Measurements from ENCODE around the gene CMSS1. TPM values are rescaled to one million over a fixed set of nuclear protein-coding genes. Genes with fewer than 3 reads are reported as not detected.

CMSS1 gene
- total and polyA plus RNA-seq, 3 donors from 2014 or later: 24.6 to 47.9 (median 24.9) TPM

DNA sequence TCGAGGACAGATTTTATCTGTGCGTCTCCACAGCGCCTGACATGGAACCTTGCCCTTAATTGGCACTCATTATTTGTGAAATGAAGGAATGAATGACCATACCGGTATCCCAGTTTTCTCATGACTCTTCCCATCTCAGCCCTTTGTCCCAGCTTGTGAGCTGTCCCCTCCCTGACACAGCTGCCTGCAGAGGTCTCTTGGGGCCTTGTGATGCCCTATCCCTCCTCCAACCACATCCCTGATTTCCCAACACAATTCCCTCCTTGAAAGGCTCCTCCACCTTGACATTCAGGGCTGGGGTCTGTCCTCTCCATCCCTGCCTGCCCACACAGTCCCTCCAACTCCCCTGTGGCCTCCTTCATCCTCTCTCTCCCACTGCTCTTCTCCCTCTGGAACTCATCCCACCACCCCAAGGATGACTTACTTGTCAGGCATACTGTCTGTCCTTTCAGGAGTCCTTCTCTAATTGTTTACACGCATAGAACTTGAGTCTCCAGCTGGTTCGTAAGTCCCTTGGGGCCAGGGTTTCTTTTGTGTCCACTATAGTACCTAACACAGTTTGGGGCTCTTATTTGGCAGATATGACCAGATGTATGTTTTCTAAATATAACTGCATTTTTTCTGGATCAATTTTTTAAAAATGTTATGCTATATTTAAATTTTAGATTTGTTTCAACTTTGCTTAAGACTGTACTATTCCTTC is 332.2 kb downstream of the CMSS1 start:
- Histone ChIP-seq H3K4me3 (no peak overlapping the region), H3K27me3 (no peaks in the 10 kb centered on the region), H3K27ac (no peak overlapping the region), H3K4me1 (no peaks in the 10 kb centered on the region), H3K9me3 (no peaks in the 10 kb centered on the region), H3K36me3 (ENCODE audit: low read depth, missing control alignments) (no peaks in the 10 kb centered on the region)
- WGBS, 2 donors: 85 to 95% methylated on average over 6 of the region's 6 CpGs
- no peak for DNase-seq
- intact Hi-C loops (cut with DNase I; ENCODE audit: low total_unique reads): no loop called here
- TF ChIP-seq, protein P1, sequence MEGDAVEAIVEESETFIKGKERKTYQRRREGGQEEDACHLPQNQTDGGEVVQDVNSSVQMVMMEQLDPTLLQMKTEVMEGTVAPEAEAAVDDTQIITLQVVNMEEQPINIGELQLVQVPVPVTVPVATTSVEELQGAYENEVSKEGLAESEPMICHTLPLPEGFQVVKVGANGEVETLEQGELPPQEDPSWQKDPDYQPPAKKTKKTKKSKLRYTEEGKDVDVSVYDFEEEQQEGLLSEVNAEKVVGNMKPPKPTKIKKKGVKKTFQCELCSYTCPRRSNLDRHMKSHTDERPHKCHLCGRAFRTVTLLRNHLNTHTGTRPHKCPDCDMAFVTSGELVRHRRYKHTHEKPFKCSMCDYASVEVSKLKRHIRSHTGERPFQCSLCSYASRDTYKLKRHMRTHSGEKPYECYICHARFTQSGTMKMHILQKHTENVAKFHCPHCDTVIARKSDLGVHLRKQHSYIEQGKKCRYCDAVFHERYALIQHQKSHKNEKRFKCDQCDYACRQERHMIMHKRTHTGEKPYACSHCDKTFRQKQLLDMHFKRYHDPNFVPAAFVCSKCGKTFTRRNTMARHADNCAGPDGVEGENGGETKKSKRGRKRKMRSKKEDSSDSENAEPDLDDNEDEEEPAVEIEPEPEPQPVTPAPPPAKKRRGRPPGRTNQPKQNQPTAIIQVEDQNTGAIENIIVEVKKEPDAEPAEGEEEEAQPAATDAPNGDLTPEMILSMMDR (IDR thresholded peaks at IDR 0.05): no peak
- no peak for TF ChIP-seq POLR2A (IDR thresholded peaks at IDR 0.05)

DNA sequence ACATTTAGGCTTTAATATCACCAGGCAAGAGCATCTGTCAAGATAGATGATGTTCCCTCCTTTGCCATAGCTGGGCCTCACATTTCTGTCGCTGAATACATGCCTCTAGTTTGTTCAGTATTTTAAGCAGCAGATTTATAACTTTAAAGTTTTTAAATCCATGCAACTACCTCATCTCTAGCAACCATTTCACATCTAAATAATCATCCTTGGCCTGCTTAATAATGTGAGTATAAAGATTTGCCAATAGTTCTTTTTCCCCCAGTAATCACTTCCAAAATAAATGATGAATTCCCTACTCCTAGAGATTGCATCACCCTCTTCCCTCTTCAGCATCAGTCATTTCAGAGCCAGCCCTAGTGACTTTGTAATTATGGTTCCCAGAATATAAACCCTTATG is 332.8 kb downstream of the CMSS1 start:
- TF ChIP-seq, protein P1 (IDR thresholded peaks at IDR 0.05): no peak
- TF ChIP-seq POLR2A (IDR thresholded peaks at IDR 0.05): no peak
- Histone ChIP-seq H3K36me3 (ENCODE audit: low read depth, missing control alignments) (no peaks in the 10 kb centered on the region), H3K27ac (peak overlapping the region in 1 of 2 donors; percentile 47), H3K4me1 (no peaks in the 10 kb centered on the region), H3K27me3 (no peaks in the 10 kb centered on the region), H3K4me3 (no peak overlapping the region), H3K9me3 (no peaks in the 10 kb centered on the region)
- WGBS, 2 donors: 76 to 90% methylated on average over 1 of the region's 1 CpG
- intact Hi-C loops (cut with DNase I; ENCODE audit: low total_unique reads): no loop called here
- DNase-seq: no peak

DNA sequence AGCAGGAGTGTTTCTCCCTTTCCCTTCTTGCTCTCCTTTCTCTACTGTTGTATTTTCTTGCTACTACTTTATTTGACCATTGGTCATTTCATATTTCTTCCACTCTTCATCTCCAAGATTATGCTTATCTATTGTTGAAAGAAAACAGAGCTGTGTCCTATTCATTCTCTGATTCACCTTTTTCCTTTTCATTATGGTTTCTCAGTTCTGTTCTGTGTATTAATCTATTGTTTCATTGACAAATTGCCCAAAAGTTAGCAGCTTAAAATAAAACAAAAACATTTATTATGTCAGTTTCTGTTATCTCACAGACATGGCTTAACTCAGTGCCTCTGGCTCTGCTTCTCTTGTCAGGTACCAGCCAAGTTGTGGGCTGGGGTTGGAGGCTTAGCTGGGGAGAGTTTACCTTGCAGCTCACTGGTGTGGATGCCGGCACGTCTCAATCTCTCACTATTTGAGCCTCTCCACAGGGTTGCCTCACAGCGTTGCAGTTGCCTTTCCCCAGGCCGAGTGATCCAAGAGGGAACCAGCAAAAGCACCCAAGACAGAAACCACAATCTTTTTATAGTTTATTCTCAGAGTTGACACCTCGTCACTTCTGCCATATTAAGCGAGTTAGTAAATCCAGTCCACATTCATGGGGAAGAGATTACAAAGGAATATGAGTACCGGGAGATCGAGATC is 333.5 kb downstream of the CMSS1 start:
- TF ChIP-seq, protein P1 (IDR thresholded peaks at IDR 0.05): no peak
- no peak for TF ChIP-seq POLR2A (IDR thresholded peaks at IDR 0.05)
- 82 to 91% methylated on average over 8 of the region's 8 CpGs for WGBS, 2 donors
- H3K4me3 ChIP-seq: no peak overlapping the region

DNA sequence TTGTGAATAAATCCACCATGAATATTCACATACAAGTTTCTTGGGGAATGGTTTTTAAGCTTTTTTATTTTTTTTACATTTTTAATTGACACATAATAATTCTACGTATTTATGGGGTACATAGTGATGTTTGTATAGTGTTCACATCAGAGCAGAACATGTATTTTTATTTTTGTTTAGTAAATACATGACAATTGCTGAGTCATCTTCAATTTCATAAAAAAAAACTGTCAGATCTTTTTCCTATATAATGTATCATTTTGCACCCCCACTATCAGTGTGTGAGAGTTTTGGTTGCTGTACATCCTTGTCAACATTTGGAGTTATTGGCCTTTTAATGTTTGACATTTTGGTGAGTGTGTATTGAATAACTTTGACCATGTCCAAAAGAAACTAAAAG is 336.5 kb downstream of the CMSS1 start:
- Histone ChIP-seq H3K9me3 (no peaks in the 10 kb centered on the region), H3K36me3 (ENCODE audit: low read depth, missing control alignments) (no peaks in the 10 kb centered on the region), H3K27ac (no peak overlapping the region), H3K4me3 (no peak overlapping the region), H3K27me3 (no peaks in the 10 kb centered on the region), H3K4me1 (peaks cover 6% of the 10 kb centered on the region)
- DNase-seq: no peak
- no peak for TF ChIP-seq POLR2A (IDR thresholded peaks at IDR 0.05)
- TF ChIP-seq, protein P1 (IDR thresholded peaks at IDR 0.05): no peak
- intact Hi-C loops (cut with DNase I; ENCODE audit: low total_unique reads): no loop called here
- 98 to 100% methylated on average over 1 of the region's 1 CpG for WGBS, 2 donors

More for the DNA sequence above, 333.5 kb downstream of the CMSS1 start:
- DNase-seq: no peak
- no peaks in the 10 kb centered on the region for H3K4me1 ChIP-seq
- no peaks in the 10 kb centered on the region for H3K9me3 ChIP-seq
- no peaks in the 10 kb centered on the region for H3K27me3 ChIP-seq
- no peaks in the 10 kb centered on the region for H3K36me3 ChIP-seq (ENCODE audit: low read depth, missing control alignments)
- H3K27ac ChIP-seq: peak overlapping the region in 1 of 2 donors; percentile 47
- intact Hi-C loops (cut with DNase I; ENCODE audit: low total_unique reads): no loop called here
